Measurements from ENCODE around the gene MAPK10. TPM values are rescaled to one million over a fixed set of nuclear protein-coding genes. Genes with fewer than 3 reads are reported as not detected.

The MAPK10 gene
- total RNA-seq, 1 experiment from 2014 or later, result 4.7 TPM

- peaks cover 2% of the 10 kb centered on the region; the same call in 1 of the 2 replicates for H3K4me1 ChIP-seq (ENCODE audit: insufficient read depth, low read length)
- H3K4ac ChIP-seq (ENCODE audit: low read depth, low read length), result no peak overlapping the region
- no peaks in the 10 kb centered on the region for H3K23me2 ChIP-seq (ENCODE audit: insufficient read length, low read depth, low read length, poor library complexity, severe bottlenecking)
- Mint-ChIP-seq H3K36me3 (ENCODE audit: insufficient read depth in 1 of 3, low read depth in 3 of 3) (no peaks in the 10 kb centered on the region), H3K27me3 (ENCODE audit: low read depth) (no peaks in the 10 kb centered on the region), H3K4me3 (no peak overlapping the region), H3K9me3 (no peaks in the 10 kb centered on the region), H3K27ac (no peak overlapping the region), H3K4me1 (peaks cover 4 to 14% of the 10 kb centered on the region in 2 experiments; a peak in 2 of 4 replicates)
- no peak overlapping the region for H2AFZ ChIP-seq (ENCODE audit: low read length)
- H3K4me2 ChIP-seq (ENCODE audit: insufficient read depth, insufficient read length, low read length), result no peak overlapping the region
- no peak overlapping the region for H2BK12ac ChIP-seq (ENCODE audit: insufficient read length, low read depth, low read length)
- no peak overlapping the region for H3T11ph ChIP-seq (ENCODE audit: low read length)
- no peak overlapping the region for H3K56ac ChIP-seq (ENCODE audit: insufficient read length, low read depth, low read length)
- H4K8ac ChIP-seq (replicated peaks; ENCODE audit: insufficient read length, low read depth, low read length), result no peak overlapping the region
- no peak for DNase-seq
- H2BK20ac ChIP-seq (ENCODE audit: low read depth, low read length, poor library complexity, severe bottlenecking), result no peak overlapping the region
- H2BK15ac ChIP-seq (ENCODE audit: low read depth, low read length), result no peak overlapping the region
- no peaks in the 10 kb centered on the region for H3K9me3 ChIP-seq (ENCODE audit: control insufficient read depth, low read depth, low read length)
- TF ChIP-seq CTCF (conservative IDR thresholded peaks at IDR 0.05), result no peak
- H2BK5ac ChIP-seq (ENCODE audit: insufficient read length, low read length), result no peak overlapping the region
- no peaks in the 10 kb centered on the region for H4K20me1 ChIP-seq (ENCODE audit: control insufficient read depth, insufficient read depth, insufficient read length)
- H3K79me2 ChIP-seq (ENCODE audit: insufficient read depth, low read length), result no peaks in the 10 kb centered on the region
- H2AK5ac ChIP-seq (ENCODE audit: insufficient read length, low read length), result no peak overlapping the region
- no peak overlapping the region for H3K14ac ChIP-seq (ENCODE audit: insufficient read depth, low read length)
- no peak overlapping the region for H3K23ac ChIP-seq (ENCODE audit: insufficient read length, low read depth, low read length)
- no CpG with 5 or more reads among the region's 2 CpGs for WGBS (ENCODE audit: extremely low coverage, insufficient read length, low lambda C conversion rate)
- H3K27me3 ChIP-seq (ENCODE audit: insufficient read depth, low read length), result no peaks in the 10 kb centered on the region
- no peak overlapping the region for H2BK120ac ChIP-seq (ENCODE audit: low read depth, low read length, poor library complexity, severe bottlenecking)
- no peaks in the 10 kb centered on the region for H3K79me1 ChIP-seq (ENCODE audit: insufficient read depth, low read depth, low read length, poor library complexity, severe bottlenecking)
- H4K5ac ChIP-seq (ENCODE audit: insufficient read length, low read depth, low read length), result no peak overlapping the region
- H3K18ac ChIP-seq (ENCODE audit: insufficient read length, low read depth, low read length), result no peak overlapping the region
- H3K27ac ChIP-seq (ENCODE audit: insufficient read length, low read depth, low read length), result no peak overlapping the region
- no peak overlapping the region for H4K91ac ChIP-seq (ENCODE audit: insufficient read length, low read depth, low read length)
- H3K9ac ChIP-seq (ENCODE audit: extremely low read depth, insufficient read length, low read length), result no peak overlapping the region
These were observed 325.2 kb downstream of the MAPK10 start for GRCh38 chr4:86034616-86035015.
